Calu3 (cell line): ENCODE measurements around the gene NUDT21. TPM values are rescaled to one million over a fixed set of nuclear protein-coding genes. Genes with fewer than 3 reads are reported as not detected.

Experiments
- BruUV-seq: library from RNA; stranded (reverse); fragments of 400-500 nt; replicated peaks from 2 replicates; lab custom pipeline; 2021; lab: Mats Ljungman, UMichigan
- CTCF ChIA-PET: fragments of 300-600 bp; sonication (Branson Sonifier 250); formaldehyde crosslinking; loops from one replicate; lab custom pipeline; 2022; ENCODE audit warnings: antibody characterized with exemption; lab: Charles Lee
- DNase-seq: peaks from one replicate; pipeline ENCODE4 v3.0.0; 2022
- H3K27ac Mint-ChIP-seq: one replicate; pipeline ENCODE4 v1.8.0; 2022; ENCODE audit warnings: mixed read lengths; ENCODE audit not compliant: unreplicated experiment
- H3K27me3 Mint-ChIP-seq: one replicate; pipeline ENCODE4 v1.8.0; 2022; ENCODE audit warnings: mixed read lengths; ENCODE audit not compliant: unreplicated experiment
- H3K36me3 Mint-ChIP-seq: one replicate; pipeline ENCODE4 v1.8.0; 2022; ENCODE audit warnings: mild to moderate bottlenecking, moderate library complexity, mixed read lengths; ENCODE audit not compliant: insufficient read depth, unreplicated experiment
- H3K4me1 Mint-ChIP-seq: one replicate; pipeline ENCODE4 v1.8.0; 2022; ENCODE audit warnings: mild to moderate bottlenecking, low read depth, mixed read lengths; ENCODE audit not compliant: unreplicated experiment
- H3K4me3 Mint-ChIP-seq: one replicate; pipeline ENCODE4 v1.8.0; 2022; ENCODE audit warnings: mild to moderate bottlenecking, low read depth, moderate library complexity, mixed read lengths; ENCODE audit not compliant: unreplicated experiment
- H3K9me3 Mint-ChIP-seq: one replicate; pipeline ENCODE4 v1.8.0; 2022; ENCODE audit warnings: low read depth, mixed read lengths; ENCODE audit not compliant: unreplicated experiment
- intact Hi-C: fragments of 100-400 bp; cut with micrococcal nuclease; formaldehyde crosslinking; loops from one replicate; pipeline ENCODE4 v1.10.0; 2022; ENCODE audit not compliant: unreplicated experiment
- total RNA-seq: library from RNA; stranded (reverse); gene quantifications from 2 replicates; pipeline ENCODE4 v1.2.3, GENCODE V29; 2022
- TF ChIP-seq, protein P1 (sequence below): fragments of 200-600 bp; IDR thresholded peaks from one replicate; pipeline ENCODE4 v1.8.0; 2022; ENCODE audit warnings: antibody characterized with exemption; ENCODE audit not compliant: unreplicated experiment

Gene NUDT21
- total RNA-seq, 1 experiment from 2014 or later: 266 TPM

GRCh38 chr16:56475201-56475600 is 24.1 kb upstream of the NUDT21 start:
- no peak overlapping the region for H3K4me3 Mint-ChIP-seq
- H3K4me1 Mint-ChIP-seq: no peaks in the 10 kb centered on the region
- H3K9me3 Mint-ChIP-seq: no peaks in the 10 kb centered on the region
- no TSS peak for BruUV-seq
- intact Hi-C loops: no loop called here
- CTCF ChIA-PET: interaction anchor here (0.9 kb wide), 1 partner anchor 28 kb away, joined by 3 read pairs; no protein-coding TSS in a partner anchor
- TF ChIP-seq, protein P1, sequence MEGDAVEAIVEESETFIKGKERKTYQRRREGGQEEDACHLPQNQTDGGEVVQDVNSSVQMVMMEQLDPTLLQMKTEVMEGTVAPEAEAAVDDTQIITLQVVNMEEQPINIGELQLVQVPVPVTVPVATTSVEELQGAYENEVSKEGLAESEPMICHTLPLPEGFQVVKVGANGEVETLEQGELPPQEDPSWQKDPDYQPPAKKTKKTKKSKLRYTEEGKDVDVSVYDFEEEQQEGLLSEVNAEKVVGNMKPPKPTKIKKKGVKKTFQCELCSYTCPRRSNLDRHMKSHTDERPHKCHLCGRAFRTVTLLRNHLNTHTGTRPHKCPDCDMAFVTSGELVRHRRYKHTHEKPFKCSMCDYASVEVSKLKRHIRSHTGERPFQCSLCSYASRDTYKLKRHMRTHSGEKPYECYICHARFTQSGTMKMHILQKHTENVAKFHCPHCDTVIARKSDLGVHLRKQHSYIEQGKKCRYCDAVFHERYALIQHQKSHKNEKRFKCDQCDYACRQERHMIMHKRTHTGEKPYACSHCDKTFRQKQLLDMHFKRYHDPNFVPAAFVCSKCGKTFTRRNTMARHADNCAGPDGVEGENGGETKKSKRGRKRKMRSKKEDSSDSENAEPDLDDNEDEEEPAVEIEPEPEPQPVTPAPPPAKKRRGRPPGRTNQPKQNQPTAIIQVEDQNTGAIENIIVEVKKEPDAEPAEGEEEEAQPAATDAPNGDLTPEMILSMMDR: no peak
- H3K27me3 Mint-ChIP-seq: no peaks in the 10 kb centered on the region
- no peak for DNase-seq
- H3K27ac Mint-ChIP-seq: no peak overlapping the region
- peaks cover 67% of the 10 kb centered on the region for H3K36me3 Mint-ChIP-seq

GRCh38 chr16:56470666-56471065 is 19.5 kb upstream of the NUDT21 start:
- no peak for DNase-seq
- Mint-ChIP-seq H3K36me3 (peaks cover 60% of the 10 kb centered on the region), H3K4me3 (no peak overlapping the region), H3K27ac (peak overlapping the region; percentile 45), H3K4me1 (peaks cover 7% of the 10 kb centered on the region), H3K9me3 (no peaks in the 10 kb centered on the region), H3K27me3 (no peaks in the 10 kb centered on the region)
- intact Hi-C loops: no loop called here
- no TSS peak for BruUV-seq
- CTCF ChIA-PET: interaction anchor here (0.8 kb wide), 1 partner anchor 1488 kb away, joined by 3 read pairs; no protein-coding TSS in a partner anchor
- TF ChIP-seq, protein P1: no peak

- Mint-ChIP-seq H3K36me3 (peaks cover 64% of the 10 kb centered on the region), H3K4me3 (no peak overlapping the region), H3K27me3 (no peaks in the 10 kb centered on the region), H3K9me3 (no peaks in the 10 kb centered on the region), H3K27ac (peak overlapping the region; percentile 45), H3K4me1 (peaks cover 7% of the 10 kb centered on the region)
- CTCF ChIA-PET: interaction anchor here (0.8 kb wide), 1 partner anchor 1489 kb away, joined by 3 read pairs; no protein-coding TSS in a partner anchor
- TF ChIP-seq, protein P1: no peak
- no TSS peak for BruUV-seq
- DNase-seq: no peak
- intact Hi-C loops: no loop called here
These were observed 19.1 kb upstream of the NUDT21 start for GRCh38 chr16:56470232-56470631.

- Mint-ChIP-seq H3K4me3 (no peak overlapping the region), H3K27me3 (no peaks in the 10 kb centered on the region), H3K4me1 (peaks cover 7% of the 10 kb centered on the region), H3K27ac (no peak overlapping the region), H3K9me3 (no peaks in the 10 kb centered on the region), H3K36me3 (peaks cover 69% of the 10 kb centered on the region)
- CTCF ChIA-PET: no interaction called here
- no peak for DNase-seq
- intact Hi-C loops: no loop called here
- TF ChIP-seq, protein P1: no peak
- no TSS peak for BruUV-seq
These were observed 18.6 kb upstream of the NUDT21 start for GRCh38 chr16:56469748-56470147.
